Liver (tissue), 3 donors: ENCODE data around the gene VAV3.

Experiments
- ATF3 ChIP-seq: IDR thresholded peaks from 2 replicates; pipeline ENCODE4 v1.6.1; 2016; ENCODE audit warnings: antibody characterized with exemption
- CTCF ChIP-seq: fragments of 150-350 bp; IDR thresholded peaks from 2 replicates; pipeline ENCODE4 v1.5.1; 2017; ENCODE audit warnings: improper control_type of control experiment, low read depth, low read length; ENCODE audit not compliant: missing input control
- EGR1 ChIP-seq, 2 donors: IDR thresholded peaks; 2 replicates each; pipeline ENCODE4 v1.6.1; 2016 to 2018; ENCODE audit warnings: antibody characterized with exemption in 2 of 2, low read depth in 2 of 2
- FOXA1 ChIP-seq: IDR thresholded peaks from 2 replicates; pipeline ENCODE4 v1.6.1; 2016; ENCODE audit warnings: antibody characterized with exemption
- GABPA ChIP-seq, 2 donors: IDR thresholded peaks in 1 of 2; conservative IDR thresholded peaks in 1 of 2; 2 replicates each; pipeline ENCODE4 v1.6.1; 2016; ENCODE audit warnings: antibody characterized with exemption in 2 of 2, mild to moderate bottlenecking in 1 of 2, moderate library complexity in 1 of 2
- HNF4G ChIP-seq: IDR thresholded peaks from 2 replicates; pipeline ENCODE4 v1.6.1; 2016; ENCODE audit warnings: antibody characterized with exemption
- JUND ChIP-seq, 2 donors: IDR thresholded peaks; 2 replicates each; pipeline ENCODE4 v1.6.1; 2016; ENCODE audit warnings: antibody characterized with exemption in 2 of 2
- MAX ChIP-seq: IDR thresholded peaks from 2 replicates; pipeline ENCODE4 v1.6.1; 2016; ENCODE audit warnings: antibody characterized with exemption
- RAD21 ChIP-seq, 2 donors: IDR thresholded peaks; 2 replicates each; pipeline ENCODE4 v1.6.1; 2016; ENCODE audit warnings: antibody characterized with exemption in 2 of 2, mild to moderate bottlenecking in 2 of 2
- REST ChIP-seq: IDR thresholded peaks from 2 replicates; pipeline ENCODE4 v1.6.1; 2016; ENCODE audit warnings: antibody characterized with exemption, mild to moderate bottlenecking
- SP1 ChIP-seq: IDR thresholded peaks from 2 replicates; pipeline ENCODE4 v1.6.1; 2018; ENCODE audit warnings: antibody characterized with exemption, mild to moderate bottlenecking
- TAF1 ChIP-seq: conservative IDR thresholded peaks from 2 replicates; pipeline ENCODE4 v1.6.1; 2016; ENCODE audit warnings: antibody characterized with exemption, mild to moderate bottlenecking
- YY1 ChIP-seq: IDR thresholded peaks from 2 replicates; pipeline ENCODE4 v1.6.1; 2016; ENCODE audit warnings: antibody characterized with exemption, mild to moderate bottlenecking
- TF ChIP-seq, protein P1 (sequence below): IDR thresholded peaks from 2 replicates; pipeline ENCODE4 v1.6.1; 2016; ENCODE audit warnings: antibody characterized with exemption
- donor health status: healthy.
- donor health status: healthy.

- TF ChIP-seq CTCF = no peak
- TF ChIP-seq YY1 = no peak
- no peak for TF ChIP-seq EGR1 (IDR thresholded peaks at IDR 0.05; ENCODE audit: low read depth in 2 of 2)
- no peak for TF ChIP-seq MAX
- TF ChIP-seq ATF3 = no peak
- TF ChIP-seq HNF4G = no peak
- TF ChIP-seq, protein P1, sequence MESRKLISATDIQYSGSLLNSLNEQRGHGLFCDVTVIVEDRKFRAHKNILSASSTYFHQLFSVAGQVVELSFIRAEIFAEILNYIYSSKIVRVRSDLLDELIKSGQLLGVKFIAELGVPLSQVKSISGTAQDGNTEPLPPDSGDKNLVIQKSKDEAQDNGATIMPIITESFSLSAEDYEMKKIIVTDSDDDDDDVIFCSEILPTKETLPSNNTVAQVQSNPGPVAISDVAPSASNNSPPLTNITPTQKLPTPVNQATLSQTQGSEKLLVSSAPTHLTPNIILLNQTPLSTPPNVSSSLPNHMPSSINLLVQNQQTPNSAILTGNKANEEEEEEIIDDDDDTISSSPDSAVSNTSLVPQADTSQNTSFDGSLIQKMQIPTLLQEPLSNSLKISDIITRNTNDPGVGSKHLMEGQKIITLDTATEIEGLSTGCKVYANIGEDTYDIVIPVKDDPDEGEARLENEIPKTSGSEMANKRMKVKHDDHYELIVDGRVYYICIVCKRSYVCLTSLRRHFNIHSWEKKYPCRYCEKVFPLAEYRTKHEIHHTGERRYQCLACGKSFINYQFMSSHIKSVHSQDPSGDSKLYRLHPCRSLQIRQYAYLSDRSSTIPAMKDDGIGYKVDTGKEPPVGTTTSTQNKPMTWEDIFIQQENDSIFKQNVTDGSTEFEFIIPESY = no peak
- TF ChIP-seq RAD21 (IDR thresholded peaks at IDR 0.05) = no peak
- TF ChIP-seq FOXA1 = no peak
- TF ChIP-seq JUND (IDR thresholded peaks at IDR 0.05) = no peak
- TF ChIP-seq GABPA (IDR thresholded peaks at IDR 0.05 in 1 of 2, conservative IDR thresholded peaks at IDR 0.05 in 1 of 2) = no peak
- TF ChIP-seq REST = peak; percentile 31
- TF ChIP-seq TAF1 = no peak
- TF ChIP-seq SP1 = no peak
Observed at GRCh38 chr1:107992347-107992746, 27.4 kb upstream of the VAV3 start.
